ENCODE data around the gene GSG1L. TPM values are rescaled to one million over a fixed set of nuclear protein-coding genes. Genes with fewer than 3 reads are reported as not detected.

The GSG1L gene
- polyA plus RNA-seq, 1 donor (not counting 4 experiments of a cell fraction or from before 2014, with no cell fraction given): not detected

GRCh38 chr16:28039493-28039892 is 24.0 kb downstream of the GSG1L start:
- no peak for TF ChIP-seq EZH2 (IDR thresholded peaks at IDR 0.05; ENCODE audit: low read length)
- no peak for TF ChIP-seq CTCF (optimal IDR thresholded peaks at IDR 0.05 in 1 of 3, IDR thresholded peaks at IDR 0.05 in 1 of 3, conservative IDR thresholded peaks at IDR 0.05 in 1 of 3; ENCODE audit: extremely low read depth in 1 of 3, insufficient read depth in 2 of 3, low read length in 3 of 3)
- FAIRE-seq (no peak), DNase-seq (ENCODE audit: low read depth, low spot score) (no peak)
- H3K9ac ChIP-seq (ENCODE audit: control insufficient read depth, extremely low read depth, insufficient read depth, low read length): no peak overlapping the region
- dilution Hi-C loops (cut with MboI; ENCODE audit: extremely low pct_ligation_motif_present, low sequenced_read_pairs): no loop called here
- H3K9me3 ChIP-seq (ENCODE audit: control insufficient read depth, low read depth, low read length): no peaks in the 10 kb centered on the region
- no peaks in the 10 kb centered on the region for H3K79me2 ChIP-seq (ENCODE audit: control insufficient read depth, insufficient read depth, low read length)
- H3K4me1 ChIP-seq (ENCODE audit: control insufficient read depth, extremely low read depth, insufficient read depth, low read length): no peaks in the 10 kb centered on the region
- no peak overlapping the region for H3K4me3 ChIP-seq (ENCODE audit: control insufficient read depth in 2 of 3, extremely low read depth in 1 of 3, insufficient read depth in 2 of 3, low read depth in 1 of 3, low read length in 3 of 3)
- no peak overlapping the region for H3K4me2 ChIP-seq (ENCODE audit: control insufficient read depth, extremely low read depth, insufficient read depth, low read depth, low read length)
- no peaks in the 10 kb centered on the region for H3K9me1 ChIP-seq (ENCODE audit: control insufficient read depth, extremely low read depth, insufficient read depth, low read length)
- H2AFZ ChIP-seq (ENCODE audit: control insufficient read depth, low read length): no peak overlapping the region
- H4K20me1 ChIP-seq (ENCODE audit: control insufficient read depth, extremely low read depth, insufficient read depth, low read length): no peaks in the 10 kb centered on the region
- no peaks in the 10 kb centered on the region for H3K27me3 ChIP-seq (ENCODE audit: control insufficient read depth, extremely low read depth, insufficient read depth, low read length)
- H3K27ac ChIP-seq (ENCODE audit: control insufficient read depth, insufficient read depth, low read length): no peak overlapping the region
- H3K36me3 ChIP-seq (ENCODE audit: control insufficient read depth in 2 of 2, extremely low read depth in 1 of 2, insufficient read depth in 2 of 2, low read length in 2 of 2): no peaks in the 10 kb centered on the region

GRCh38 chr16:28038409-28038808 is 25.1 kb downstream of the GSG1L start:
- H4K20me1 ChIP-seq (ENCODE audit: control insufficient read depth, extremely low read depth, insufficient read depth, low read length): no peaks in the 10 kb centered on the region

More at GRCh38 chr16:28038409-28038808, 25.1 kb downstream of the GSG1L start:
- H3K4me3 ChIP-seq (ENCODE audit: control insufficient read depth in 2 of 3, extremely low read depth in 1 of 3, insufficient read depth in 2 of 3, low read depth in 1 of 3, low read length in 3 of 3): no peak overlapping the region
- H3K9ac ChIP-seq (ENCODE audit: control insufficient read depth, extremely low read depth, insufficient read depth, low read length): no peak overlapping the region
- no peak for DNase-seq (ENCODE audit: low read depth, low spot score)
- H3K27ac ChIP-seq (ENCODE audit: control insufficient read depth, insufficient read depth, low read length): no peak overlapping the region
- no peaks in the 10 kb centered on the region for H3K4me1 ChIP-seq (ENCODE audit: control insufficient read depth, extremely low read depth, insufficient read depth, low read length)
- no peak for TF ChIP-seq CTCF (optimal IDR thresholded peaks at IDR 0.05 in 1 of 3, IDR thresholded peaks at IDR 0.05 in 1 of 3, conservative IDR thresholded peaks at IDR 0.05 in 1 of 3; ENCODE audit: extremely low read depth in 1 of 3, insufficient read depth in 2 of 3, low read length in 3 of 3)
- no peak for TF ChIP-seq EZH2 (IDR thresholded peaks at IDR 0.05; ENCODE audit: low read length)
- H3K36me3 ChIP-seq (ENCODE audit: control insufficient read depth in 2 of 2, extremely low read depth in 1 of 2, insufficient read depth in 2 of 2, low read length in 2 of 2): no peaks in the 10 kb centered on the region
- H2AFZ ChIP-seq (ENCODE audit: control insufficient read depth, low read length): no peak overlapping the region
- H3K79me2 ChIP-seq (ENCODE audit: control insufficient read depth, insufficient read depth, low read length): no peaks in the 10 kb centered on the region
- FAIRE-seq: no peak
- no peaks in the 10 kb centered on the region for H3K9me1 ChIP-seq (ENCODE audit: control insufficient read depth, extremely low read depth, insufficient read depth, low read length)
- H3K27me3 ChIP-seq (ENCODE audit: control insufficient read depth, extremely low read depth, insufficient read depth, low read length): no peaks in the 10 kb centered on the region
- no peak overlapping the region for H3K4me2 ChIP-seq (ENCODE audit: control insufficient read depth, extremely low read depth, insufficient read depth, low read depth, low read length)
- dilution Hi-C loops (cut with MboI; ENCODE audit: extremely low pct_ligation_motif_present, low sequenced_read_pairs): no loop called here
- no peaks in the 10 kb centered on the region for H3K9me3 ChIP-seq (ENCODE audit: control insufficient read depth, low read depth, low read length)

All from keratinocyte (primary cell).